Measurements from ENCODE around the gene R3HDM4. TPM values are rescaled to one million over a fixed set of nuclear protein-coding genes. Genes with fewer than 3 reads are reported as not detected.
A peak's percentile ranks its signal among the peaks of the same experiment; 100 is the strongest.

The R3HDM4 gene
- total and polyA plus RNA-seq, 3 experiments from 2014 or later: 60.7 to 197 (median 65.2) TPM

- Mint-ChIP-seq H3K27me3 (peaks cover 0 to 1% of the 10 kb centered on the region in 2 donors), H3K36me3 (no peaks in the 10 kb centered on the region), H3K4me3 (peak overlapping the region in 1 of 7 donors; percentile 43), H3K4me1 (peaks cover 13 to 17% (median 15%) of the 10 kb centered on the region in 3 donors), H3K9me3 (no peaks in the 10 kb centered on the region), H3K27ac (no peak overlapping the region)
- Histone ChIP-seq H3K27me3 (ENCODE audit: insufficient read depth, low read length, poor library complexity, severe bottlenecking) (no peaks in the 10 kb centered on the region), H3K4me1 (ENCODE audit: insufficient read depth, low read length) (peaks cover 13% of the 10 kb centered on the region), H3K27ac (ENCODE audit: low read depth, low read length) (no peak overlapping the region), H3K9me3 (ENCODE audit: low read length) (no peaks in the 10 kb centered on the region), H3K36me3 (ENCODE audit: insufficient read depth, low read length) (no peaks in the 10 kb centered on the region), H3K4me3 (ENCODE audit: low read length) (no peak overlapping the region)
- no peak for DNase-seq
- CTCF ChIA-PET: no interaction called here
- POLR2A ChIA-PET: no interaction called here
These were observed 30.6 kb upstream of the R3HDM4 start for GRCh38 chr19:943551-944170.

- Mint-ChIP-seq H3K36me3 (peaks cover 0 to 4% (median 3%) of the 10 kb centered on the region in 3 donors), H3K4me3 (no peak overlapping the region), H3K9me3 (peaks cover 0 to 2% (median 0%) of the 10 kb centered on the region in 5 donors), H3K27me3 (no peaks in the 10 kb centered on the region), H3K4me1 (peaks cover 19 to 25% (median 22%) of the 10 kb centered on the region in 3 donors), H3K27ac (no peak overlapping the region)
- H3K27ac ChIP-seq (ENCODE audit: low read depth, low read length): no peak overlapping the region
- H3K4me3 ChIP-seq (ENCODE audit: low read length): no peak overlapping the region
- no peaks in the 10 kb centered on the region for H3K36me3 ChIP-seq (ENCODE audit: insufficient read depth, low read length)
- CTCF ChIA-PET: no interaction called here
- POLR2A ChIA-PET: no interaction called here
- no peaks in the 10 kb centered on the region for H3K9me3 ChIP-seq (ENCODE audit: low read length)
- H3K4me1 ChIP-seq (ENCODE audit: insufficient read depth, low read length): peaks cover 13% of the 10 kb centered on the region
- no peak for DNase-seq
- H3K27me3 ChIP-seq (ENCODE audit: insufficient read depth, low read length, poor library complexity, severe bottlenecking): no peaks in the 10 kb centered on the region
These were observed 29.2 kb upstream of the R3HDM4 start for GRCh38 chr19:942133-942645.

- CTCF ChIA-PET: no interaction called here
- peak overlapping the region; percentile 0 to 79 (median 56) for H3K27ac Mint-ChIP-seq
- peaks cover 19 to 26% (median 24%) of the 10 kb centered on the region in 3 donors for H3K4me1 Mint-ChIP-seq
- Histone ChIP-seq H3K4me3 (ENCODE audit: low read length) (peak overlapping the region; percentile 22), H3K36me3 (ENCODE audit: insufficient read depth, low read length) (no peaks in the 10 kb centered on the region), H3K27me3 (ENCODE audit: insufficient read depth, low read length, poor library complexity, severe bottlenecking) (no peaks in the 10 kb centered on the region), H3K4me1 (ENCODE audit: insufficient read depth, low read length) (peaks cover 13% of the 10 kb centered on the region), H3K27ac (ENCODE audit: low read depth, low read length) (no peak overlapping the region), H3K9me3 (ENCODE audit: low read length) (no peaks in the 10 kb centered on the region)
- H3K4me3 Mint-ChIP-seq: peak overlapping the region; percentile 58 to 76 (median 75)
- no peak for DNase-seq
- H3K9me3 Mint-ChIP-seq: peaks cover 0 to 2% (median 0%) of the 10 kb centered on the region in 5 donors
- peaks cover 0 to 4% (median 3%) of the 10 kb centered on the region in 3 donors for H3K36me3 Mint-ChIP-seq
- no peaks in the 10 kb centered on the region for H3K27me3 Mint-ChIP-seq
- POLR2A ChIA-PET: no interaction called here
These were observed 28.5 kb upstream of the R3HDM4 start for GRCh38 chr19:941292-942132.

GRCh38 chr19:940591-941291 lies 27.7 kb upstream of the R3HDM4 start:
- H3K4me3 ChIP-seq (ENCODE audit: low read length): peak overlapping the region; percentile 22
- H3K4me3 Mint-ChIP-seq: peak overlapping the region; percentile 58 to 90 (median 76)
- POLR2A ChIA-PET: no interaction called here

GRCh38 chr19:939922-940321 lies 26.9 kb upstream of the R3HDM4 start:
- H3K27ac Mint-ChIP-seq: peak overlapping the region in 7 of 8 donors; percentile 27 to 94 (median 84)
- no peak overlapping the region for H3K4me3 ChIP-seq (ENCODE audit: low read length)
- peak overlapping the region; percentile 49 to 90 (median 70) for H3K4me3 Mint-ChIP-seq
- H3K27me3 Mint-ChIP-seq: no peaks in the 10 kb centered on the region
- H3K27me3 ChIP-seq (ENCODE audit: insufficient read depth, low read length, poor library complexity, severe bottlenecking): no peaks in the 10 kb centered on the region
- no peak for DNase-seq
- peaks cover 0 to 2% (median 0%) of the 10 kb centered on the region in 5 donors for H3K9me3 Mint-ChIP-seq
- POLR2A ChIA-PET: interaction anchor here (0.6 kb wide), 1 partner anchor 433 kb away, joined by 3 read pairs; no protein-coding TSS in a partner anchor
- CTCF ChIA-PET: no interaction called here
- peaks cover 0 to 4% (median 3%) of the 10 kb centered on the region in 3 donors for H3K36me3 Mint-ChIP-seq
- H3K4me1 ChIP-seq (ENCODE audit: insufficient read depth, low read length): peaks cover 13% of the 10 kb centered on the region
- no peaks in the 10 kb centered on the region for H3K9me3 ChIP-seq (ENCODE audit: low read length)
- H3K4me1 Mint-ChIP-seq: peaks cover 19 to 26% (median 24%) of the 10 kb centered on the region in 3 donors
- no peaks in the 10 kb centered on the region for H3K36me3 ChIP-seq (ENCODE audit: insufficient read depth, low read length)
- no peak overlapping the region for H3K27ac ChIP-seq (ENCODE audit: low read depth, low read length)

More at GRCh38 chr19:940591-941291, 27.7 kb upstream of the R3HDM4 start:
- peaks cover 0 to 2% (median 0%) of the 10 kb centered on the region in 5 donors for H3K9me3 Mint-ChIP-seq
- CTCF ChIA-PET: no interaction called here
- H3K4me1 ChIP-seq (ENCODE audit: insufficient read depth, low read length): peaks cover 13% of the 10 kb centered on the region
- H3K27me3 ChIP-seq (ENCODE audit: insufficient read depth, low read length, poor library complexity, severe bottlenecking): no peaks in the 10 kb centered on the region
- H3K27me3 Mint-ChIP-seq: no peaks in the 10 kb centered on the region
- DNase-seq: peak; percentile 66 to 88 (median 83)
- H3K36me3 ChIP-seq (ENCODE audit: insufficient read depth, low read length): no peaks in the 10 kb centered on the region
- no peaks in the 10 kb centered on the region for H3K9me3 ChIP-seq (ENCODE audit: low read length)
- H3K27ac Mint-ChIP-seq: peak overlapping the region; percentile 38 to 94 (median 75)
- H3K4me1 Mint-ChIP-seq: peaks cover 19 to 26% (median 24%) of the 10 kb centered on the region in 3 donors
- no peak overlapping the region for H3K27ac ChIP-seq (ENCODE audit: low read depth, low read length)
- peaks cover 0 to 4% (median 3%) of the 10 kb centered on the region in 3 donors for H3K36me3 Mint-ChIP-seq

- no peak overlapping the region for H3K27ac ChIP-seq (ENCODE audit: low read depth, low read length)
- no peaks in the 10 kb centered on the region for H3K9me3 ChIP-seq (ENCODE audit: low read length)
- no peaks in the 10 kb centered on the region for H3K27me3 ChIP-seq (ENCODE audit: insufficient read depth, low read length, poor library complexity, severe bottlenecking)
- H3K4me3 Mint-ChIP-seq: peak overlapping the region in 3 of 7 donors; percentile 44 to 90 (median 77)
- ChIA-PET POLR2A (no interaction called here), CTCF (interaction anchor here (1.5 to 1.6 kb wide), 2 partner anchors 42 to 44 kb away, joined by 4 to 6 read pairs; no protein-coding TSS in a partner anchor)
- peaks cover 0 to 4% (median 3%) of the 10 kb centered on the region in 3 donors for H3K36me3 Mint-ChIP-seq
- H3K4me3 ChIP-seq (ENCODE audit: low read length): no peak overlapping the region
- H3K27me3 Mint-ChIP-seq: no peaks in the 10 kb centered on the region
- H3K9me3 Mint-ChIP-seq: peaks cover 0 to 2% (median 0%) of the 10 kb centered on the region in 5 donors
- no peak for DNase-seq
- no peaks in the 10 kb centered on the region for H3K36me3 ChIP-seq (ENCODE audit: insufficient read depth, low read length)
- peak overlapping the region in 4 of 8 donors; percentile 47 to 94 (median 67) for H3K27ac Mint-ChIP-seq
- H3K4me1 Mint-ChIP-seq: peaks cover 19 to 26% (median 24%) of the 10 kb centered on the region in 3 donors
- peaks cover 13% of the 10 kb centered on the region for H3K4me1 ChIP-seq (ENCODE audit: insufficient read depth, low read length)
These were observed 26.4 kb upstream of the R3HDM4 start for GRCh38 chr19:939439-939838.

- H3K4me1 Mint-ChIP-seq: peaks cover 22 to 30% (median 24%) of the 10 kb centered on the region in 3 donors
- peaks cover 0 to 4% (median 3%) of the 10 kb centered on the region in 3 donors for H3K36me3 Mint-ChIP-seq
- H3K36me3 ChIP-seq (ENCODE audit: insufficient read depth, low read length): no peaks in the 10 kb centered on the region
- peaks cover 0 to 2% (median 0%) of the 10 kb centered on the region in 5 donors for H3K9me3 Mint-ChIP-seq
- no peaks in the 10 kb centered on the region for H3K9me3 ChIP-seq (ENCODE audit: low read length)
- H3K27me3 Mint-ChIP-seq: no peaks in the 10 kb centered on the region
- H3K27ac Mint-ChIP-seq: no peak overlapping the region
- no peak overlapping the region for H3K27ac ChIP-seq (ENCODE audit: low read depth, low read length)
- peaks cover 13% of the 10 kb centered on the region for H3K4me1 ChIP-seq (ENCODE audit: insufficient read depth, low read length)
- ChIA-PET POLR2A (no interaction called here), CTCF (interaction anchor here (1.1 to 1.6 kb wide), 3 partner anchors 43 to 75 kb away, joined by 3 to 6 read pairs (median 4); no protein-coding TSS in a partner anchor)
- no peaks in the 10 kb centered on the region for H3K27me3 ChIP-seq (ENCODE audit: insufficient read depth, low read length, poor library complexity, severe bottlenecking)
- H3K4me3 Mint-ChIP-seq: peak overlapping the region in 1 of 7 donors; percentile 70
- DNase-seq: no peak
- no peak overlapping the region for H3K4me3 ChIP-seq (ENCODE audit: low read length)
These were observed 25.4 kb upstream of the R3HDM4 start for GRCh38 chr19:938233-938923.
